NCI-H526 (cell line): ENCODE results near the gene PARPBP.
"Not testable (repeated sequence)": the region's sequence is repeated elsewhere in the genome, so short reads cannot be mapped to it uniquely, and the experiment has no call there.

Source experiments
- DNase-seq, 2 experiments: peaks; one replicate each; lab custom pipeline; 2025; lab: John Stamatoyannopoulos, UW

The PARPBP gene

GRCh38 chr12:102155206-102155605 is 35.2 kb downstream of the PARPBP start:
- DNase-seq = not testable (repeated sequence)

- DNase-seq = no peak
Observed at GRCh38 chr12:102163383-102163782, 43.4 kb downstream of the PARPBP start.

GRCh38 chr12:102167821-102168604 is 48.0 kb downstream of the PARPBP start:
- DNase-seq = no peak

- peak in 1 of 2 experiments; percentile 22 for DNase-seq
Observed at GRCh38 chr12:102169922-102170621, 50.1 kb downstream of the PARPBP start.

GRCh38 chr12:102171951-102172350 is 52.0 kb downstream of the PARPBP start:
- no peak for DNase-seq

- DNase-seq = no peak
Observed at GRCh38 chr12:102172436-102172835, 52.5 kb downstream of the PARPBP start.

GRCh38 chr12:102174117-102174516 is 54.1 kb downstream of the PARPBP start:
- DNase-seq = no peak

GRCh38 chr12:102174761-102175160 is 54.8 kb downstream of the PARPBP start:
- no peak for DNase-seq

GRCh38 chr12:102182635-102183034 is 62.7 kb downstream of the PARPBP start:
- no peak for DNase-seq

- DNase-seq = no peak
Observed at GRCh38 chr12:102195826-102196225, 75.8 kb downstream of the PARPBP start.

GRCh38 chr12:102197789-102198188 is 77.8 kb downstream of the PARPBP start, which contains the start of gene PMCH:
PMCH (minus strand) TSS chr12:102197833; CDS start chr12:102197770, 63 bp downstream.
- no peak for DNase-seq

GRCh38 chr12:102201436-102202061 is 81.6 kb downstream of the PARPBP start:
- DNase-seq = no peak

- no peak for DNase-seq
Observed at GRCh38 chr12:102202556-102202955, 82.6 kb downstream of the PARPBP start.

- DNase-seq = no peak
Observed at GRCh38 chr12:102204025-102204424, 84.0 kb downstream of the PARPBP start.

GRCh38 chr12:102215992-102216691 is 96.2 kb downstream of the PARPBP start:
- DNase-seq = no peak

GRCh38 chr12:102220736-102221135 is 100.8 kb downstream of the PARPBP start:
- no peak for DNase-seq

- no peak for DNase-seq
Observed at GRCh38 chr12:102227954-102228353, 108.0 kb downstream of the PARPBP start.

- no peak for DNase-seq
Observed at GRCh38 chr12:102232036-102232435, 112.1 kb downstream of the PARPBP start.

GRCh38 chr12:102232446-102232845 is 112.5 kb downstream of the PARPBP start:
- no peak for DNase-seq

GRCh38 chr12:102234599-102234998 is 114.6 kb downstream of the PARPBP start:
- DNase-seq = no peak

- not testable (repeated sequence) for DNase-seq
Observed at GRCh38 chr12:102240859-102241258, 120.9 kb downstream of the PARPBP start.
